ENCODE measurements around the gene GOLGA2. TPM values are rescaled to one million over a fixed set of nuclear protein-coding genes. Genes with fewer than 3 reads are reported as not detected.

GOLGA2 gene
- total and polyA plus RNA-seq, 5 donors from 2014 or later: 3.7 to 55.8 (median 4.1) TPM

- Mint-ChIP-seq H3K4me3 (no peak overlapping the region), H3K36me3 (no peaks in the 10 kb centered on the region), H3K4me1 (no peaks in the 10 kb centered on the region), H3K9me3 (peaks cover 0 to 3% (median 0%) of the 10 kb centered on the region in 7 donors), H3K27ac (no peak overlapping the region), H3K27me3 (peaks cover 11% of the 10 kb centered on the region)
- DNase-seq: no peak
- Histone ChIP-seq H3K9me3 (ENCODE audit: control insufficient read depth in 2 of 2, low read length in 2 of 2) (no peaks in the 10 kb centered on the region), H3K27me3 (ENCODE audit: control insufficient read depth, insufficient read depth, low read length) (no peaks in the 10 kb centered on the region), H3K27ac (ENCODE audit: insufficient read depth, low read length, poor library complexity, severe bottlenecking) (no peak overlapping the region), H3K4me3 (ENCODE audit: low read depth, low read length) (no peak overlapping the region), H3K4me1 (ENCODE audit: control insufficient read depth, insufficient read depth, low read length, poor library complexity, severe bottlenecking) (no peaks in the 10 kb centered on the region), H3K36me3 (ENCODE audit: control insufficient read depth, insufficient read depth, low read length) (no peaks in the 10 kb centered on the region)
- no peak for ATAC-seq (ENCODE audit: low read depth in 2 of 2)
Measured at GRCh38 chr9:128226412-128226801, 49.4 kb downstream of the GOLGA2 start.

GRCh38 chr9:128225770-128226411 lies 49.9 kb downstream of the GOLGA2 start:
- Mint-ChIP-seq H3K9me3 (peaks cover 0 to 3% (median 0%) of the 10 kb centered on the region in 7 donors), H3K27me3 (peaks cover 9% of the 10 kb centered on the region), H3K27ac (no peak overlapping the region), H3K4me3 (no peak overlapping the region), H3K36me3 (no peaks in the 10 kb centered on the region), H3K4me1 (peaks cover 0 to 2% (median 0%) of the 10 kb centered on the region in 4 donors)
- H3K27ac ChIP-seq (ENCODE audit: insufficient read depth, low read length, poor library complexity, severe bottlenecking): no peak overlapping the region
- no peaks in the 10 kb centered on the region for H3K27me3 ChIP-seq (ENCODE audit: control insufficient read depth, insufficient read depth, low read length)
- no peaks in the 10 kb centered on the region for H3K4me1 ChIP-seq (ENCODE audit: control insufficient read depth, insufficient read depth, low read length, poor library complexity, severe bottlenecking)
- H3K4me3 ChIP-seq (ENCODE audit: low read depth, low read length): no peak overlapping the region
- DNase-seq (no peak), ATAC-seq (ENCODE audit: low read depth in 2 of 2) (no peak)
- no peaks in the 10 kb centered on the region for H3K9me3 ChIP-seq (ENCODE audit: control insufficient read depth in 2 of 2, low read length in 2 of 2)
- H3K36me3 ChIP-seq (ENCODE audit: control insufficient read depth, insufficient read depth, low read length): no peaks in the 10 kb centered on the region

- H3K36me3 Mint-ChIP-seq: no peaks in the 10 kb centered on the region
- H3K27me3 ChIP-seq (ENCODE audit: control insufficient read depth, insufficient read depth, low read length): no peaks in the 10 kb centered on the region
- no peaks in the 10 kb centered on the region for H3K36me3 ChIP-seq (ENCODE audit: control insufficient read depth, insufficient read depth, low read length)
- H3K4me1 Mint-ChIP-seq: peaks cover 0 to 6% (median 0%) of the 10 kb centered on the region in 4 donors
- peaks cover 9% of the 10 kb centered on the region for H3K27me3 Mint-ChIP-seq
- ATAC-seq (ENCODE audit: low read depth in 2 of 2) (no peak), DNase-seq (no peak)
- no peak overlapping the region for H3K27ac Mint-ChIP-seq
- no peak overlapping the region for H3K27ac ChIP-seq (ENCODE audit: insufficient read depth, low read length, poor library complexity, severe bottlenecking)
- H3K4me3 Mint-ChIP-seq: no peak overlapping the region
- H3K4me3 ChIP-seq (ENCODE audit: low read depth, low read length): no peak overlapping the region
- no peaks in the 10 kb centered on the region for H3K9me3 ChIP-seq (ENCODE audit: control insufficient read depth in 2 of 2, low read length in 2 of 2)
- peaks cover 0 to 3% (median 0%) of the 10 kb centered on the region in 7 donors for H3K9me3 Mint-ChIP-seq
- no peaks in the 10 kb centered on the region for H3K4me1 ChIP-seq (ENCODE audit: control insufficient read depth, insufficient read depth, low read length, poor library complexity, severe bottlenecking)
Measured at GRCh38 chr9:128224877-128225276, 50.9 kb downstream of the GOLGA2 start.

- Histone ChIP-seq H3K27ac (ENCODE audit: insufficient read depth, low read length, poor library complexity, severe bottlenecking) (no peak overlapping the region), H3K36me3 (ENCODE audit: control insufficient read depth, insufficient read depth, low read length) (no peaks in the 10 kb centered on the region), H3K4me3 (ENCODE audit: low read depth, low read length) (no peak overlapping the region), H3K4me1 (ENCODE audit: control insufficient read depth, insufficient read depth, low read length, poor library complexity, severe bottlenecking) (peaks cover 10% of the 10 kb centered on the region), H3K9me3 (ENCODE audit: control insufficient read depth in 2 of 2, low read length in 2 of 2) (no peaks in the 10 kb centered on the region), H3K27me3 (ENCODE audit: control insufficient read depth, insufficient read depth, low read length) (no peaks in the 10 kb centered on the region)
- no peak for ATAC-seq (ENCODE audit: low read depth in 2 of 2)
- Mint-ChIP-seq H3K27ac (no peak overlapping the region), H3K27me3 (peaks cover 6% of the 10 kb centered on the region), H3K4me1 (peaks cover 5 to 16% (median 9%) of the 10 kb centered on the region in 4 donors), H3K9me3 (peaks cover 0 to 3% (median 0%) of the 10 kb centered on the region in 7 donors), H3K4me3 (no peak overlapping the region), H3K36me3 (no peaks in the 10 kb centered on the region)
- no peak for DNase-seq
Measured at GRCh38 chr9:128222880-128223670, 52.7 kb downstream of the GOLGA2 start.

GRCh38 chr9:128222026-128222425 lies 53.8 kb downstream of the GOLGA2 start:
- no peaks in the 10 kb centered on the region for H3K36me3 Mint-ChIP-seq
- no peaks in the 10 kb centered on the region for H3K27me3 ChIP-seq (ENCODE audit: control insufficient read depth, insufficient read depth, low read length)

GRCh38 chr9:128219831-128220230 lies 56.0 kb downstream of the GOLGA2 start:
- ATAC-seq (ENCODE audit: low read depth in 2 of 2) (no peak), DNase-seq (no peak)
- H3K27ac Mint-ChIP-seq: no peak overlapping the region
- H3K27me3 ChIP-seq (ENCODE audit: control insufficient read depth, insufficient read depth, low read length): no peaks in the 10 kb centered on the region
- peaks cover 15% of the 10 kb centered on the region for H3K4me1 ChIP-seq (ENCODE audit: control insufficient read depth, insufficient read depth, low read length, poor library complexity, severe bottlenecking)
- H3K36me3 ChIP-seq (ENCODE audit: control insufficient read depth, insufficient read depth, low read length): no peaks in the 10 kb centered on the region
- peak overlapping the region in 1 of 4 donors; percentile 39 for H3K4me3 Mint-ChIP-seq
- H3K4me1 Mint-ChIP-seq: peaks cover 5 to 18% (median 9%) of the 10 kb centered on the region in 4 donors
- peaks cover 0 to 1% (median 0%) of the 10 kb centered on the region in 7 donors for H3K9me3 Mint-ChIP-seq
- H3K27ac ChIP-seq (ENCODE audit: insufficient read depth, low read length, poor library complexity, severe bottlenecking): no peak overlapping the region
- H3K27me3 Mint-ChIP-seq: peaks cover 4% of the 10 kb centered on the region
- no peak overlapping the region for H3K4me3 ChIP-seq (ENCODE audit: low read depth, low read length)
- H3K9me3 ChIP-seq (ENCODE audit: control insufficient read depth in 2 of 2, low read length in 2 of 2): no peaks in the 10 kb centered on the region
- H3K36me3 Mint-ChIP-seq: no peaks in the 10 kb centered on the region

More at GRCh38 chr9:128222026-128222425, 53.8 kb downstream of the GOLGA2 start:
- Mint-ChIP-seq H3K27me3 (peaks cover 6% of the 10 kb centered on the region), H3K4me3 (no peak overlapping the region), H3K27ac (no peak overlapping the region), H3K4me1 (peaks cover 5 to 18% (median 9%) of the 10 kb centered on the region in 4 donors), H3K9me3 (peaks cover 0 to 3% (median 0%) of the 10 kb centered on the region in 7 donors)
- Histone ChIP-seq H3K9me3 (ENCODE audit: control insufficient read depth in 2 of 2, low read length in 2 of 2) (no peaks in the 10 kb centered on the region), H3K4me1 (ENCODE audit: control insufficient read depth, insufficient read depth, low read length, poor library complexity, severe bottlenecking) (peaks cover 15% of the 10 kb centered on the region), H3K36me3 (ENCODE audit: control insufficient read depth, insufficient read depth, low read length) (no peaks in the 10 kb centered on the region), H3K4me3 (ENCODE audit: low read depth, low read length) (no peak overlapping the region), H3K27ac (ENCODE audit: insufficient read depth, low read length, poor library complexity, severe bottlenecking) (no peak overlapping the region)
- ATAC-seq (ENCODE audit: low read depth in 2 of 2) (no peak), DNase-seq (no peak)

- H3K9me3 Mint-ChIP-seq: peaks cover 0 to 1% (median 0%) of the 10 kb centered on the region in 7 donors
- peaks cover 4% of the 10 kb centered on the region for H3K27me3 Mint-ChIP-seq
- peaks cover 15% of the 10 kb centered on the region for H3K4me1 ChIP-seq (ENCODE audit: control insufficient read depth, insufficient read depth, low read length, poor library complexity, severe bottlenecking)
- DNase-seq (peak; percentile 85 to 93 (median 85)), ATAC-seq (ENCODE audit: low read depth in 2 of 2) (peak; percentile 88 to 90)
- H3K9me3 ChIP-seq (ENCODE audit: control insufficient read depth in 2 of 2, low read length in 2 of 2): no peaks in the 10 kb centered on the region
- H3K27ac ChIP-seq (ENCODE audit: insufficient read depth, low read length, poor library complexity, severe bottlenecking): peak overlapping the region; percentile 47
- H3K36me3 ChIP-seq (ENCODE audit: control insufficient read depth, insufficient read depth, low read length): no peaks in the 10 kb centered on the region
- peak overlapping the region; percentile 50 to 88 (median 70) for H3K4me3 Mint-ChIP-seq
- no peaks in the 10 kb centered on the region for H3K36me3 Mint-ChIP-seq
- peak overlapping the region; percentile 60 for H3K4me3 ChIP-seq (ENCODE audit: low read depth, low read length)
- H3K4me1 Mint-ChIP-seq: peaks cover 5 to 18% (median 9%) of the 10 kb centered on the region in 4 donors
- H3K27ac Mint-ChIP-seq: peak overlapping the region; percentile 3 to 92 (median 65)
- no peaks in the 10 kb centered on the region for H3K27me3 ChIP-seq (ENCODE audit: control insufficient read depth, insufficient read depth, low read length)
Measured at GRCh38 chr9:128218518-128219389, 57.1 kb downstream of the GOLGA2 start.
